ENCODE measurements around the gene SYNDIG1.

Gene SYNDIG1

GRCh38 chr20:24603454-24603853, 134.0 kb downstream of the SYNDIG1 start:
- DNase-seq (ENCODE audit: low read depth), result no peak
- H3K4me3 ChIP-seq (ENCODE audit: low read depth, low read length), result no peak overlapping the region
- in situ Hi-C loops (cut with HindIII; ENCODE audit: low sequenced_read_pairs), result no loop called here
- no peak for TF ChIP-seq CTCF (IDR thresholded peaks at IDR 0.05; ENCODE audit: low read depth, low read length, missing control alignments)

DNA sequence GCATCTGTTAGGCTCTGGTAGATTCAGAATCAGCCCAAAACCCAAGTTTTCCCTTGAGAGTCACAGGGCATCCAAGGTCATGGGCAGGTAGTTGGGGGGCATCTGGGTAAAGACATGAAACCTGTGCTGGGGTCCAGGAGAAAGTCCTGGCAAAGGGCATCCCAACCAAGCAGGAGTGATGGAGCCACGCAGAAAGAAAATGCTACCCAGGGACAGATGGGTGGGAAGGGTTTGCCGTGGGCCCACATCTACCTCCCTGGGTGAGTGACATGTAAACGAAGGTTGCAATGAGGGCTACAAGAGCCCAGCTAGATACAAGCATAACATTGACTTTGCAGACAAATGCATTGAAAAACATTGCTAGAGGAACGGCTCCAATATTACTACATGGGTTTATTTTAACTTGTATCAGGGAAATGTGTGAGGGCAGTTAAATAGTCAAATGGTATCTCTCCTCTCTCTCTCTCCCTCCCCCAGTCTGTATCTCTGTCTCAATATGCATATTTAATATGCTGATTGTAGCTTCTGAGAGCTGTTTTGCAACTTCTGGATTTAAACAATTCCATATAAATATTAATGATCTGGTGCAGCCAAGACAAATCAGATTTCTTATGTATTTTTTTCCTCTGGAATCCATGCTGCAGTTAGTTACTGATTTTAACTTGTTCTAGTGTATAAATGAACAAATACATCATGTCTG, 135.7 kb downstream of the SYNDIG1 start:
- TF ChIP-seq CTCF (IDR thresholded peaks at IDR 0.05; ENCODE audit: low read depth, low read length, missing control alignments), result no peak
- H3K4me3 ChIP-seq (ENCODE audit: low read depth, low read length), result no peak overlapping the region
- no peak for DNase-seq (ENCODE audit: low read depth)
- in situ Hi-C loops (cut with HindIII; ENCODE audit: low sequenced_read_pairs), result no loop called here

DNA sequence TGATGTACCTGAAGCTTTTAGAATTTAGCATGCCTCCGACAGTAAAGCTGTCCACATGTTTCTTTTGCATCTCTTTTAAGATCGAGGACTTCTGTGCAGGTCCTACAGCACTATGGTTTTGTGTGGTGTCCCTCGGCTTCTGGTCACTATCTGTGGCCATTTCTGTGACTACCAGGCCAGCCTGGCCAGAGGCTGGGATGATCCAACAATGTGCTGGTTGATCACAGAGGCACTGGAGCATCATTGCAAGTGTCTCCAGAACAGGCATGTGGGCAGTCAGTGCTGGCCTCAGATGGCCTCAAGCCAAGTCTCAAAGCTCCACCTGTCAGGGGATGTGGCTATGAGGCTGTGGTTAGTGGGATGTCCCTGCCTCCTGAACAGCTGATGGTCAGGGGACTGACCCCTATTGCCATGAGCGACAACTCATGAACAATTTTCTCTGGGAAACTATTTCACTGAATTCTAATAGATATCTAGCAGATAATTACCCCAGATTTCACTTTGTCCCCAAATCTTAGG, 136.6 kb downstream of the SYNDIG1 start:
- DNase-seq (ENCODE audit: low read depth), result no peak
- H3K4me3 ChIP-seq (ENCODE audit: low read depth, low read length), result no peak overlapping the region
- in situ Hi-C loops (cut with HindIII; ENCODE audit: low sequenced_read_pairs), result no loop called here
- no peak for TF ChIP-seq CTCF (IDR thresholded peaks at IDR 0.05; ENCODE audit: low read depth, low read length, missing control alignments)

DNA sequence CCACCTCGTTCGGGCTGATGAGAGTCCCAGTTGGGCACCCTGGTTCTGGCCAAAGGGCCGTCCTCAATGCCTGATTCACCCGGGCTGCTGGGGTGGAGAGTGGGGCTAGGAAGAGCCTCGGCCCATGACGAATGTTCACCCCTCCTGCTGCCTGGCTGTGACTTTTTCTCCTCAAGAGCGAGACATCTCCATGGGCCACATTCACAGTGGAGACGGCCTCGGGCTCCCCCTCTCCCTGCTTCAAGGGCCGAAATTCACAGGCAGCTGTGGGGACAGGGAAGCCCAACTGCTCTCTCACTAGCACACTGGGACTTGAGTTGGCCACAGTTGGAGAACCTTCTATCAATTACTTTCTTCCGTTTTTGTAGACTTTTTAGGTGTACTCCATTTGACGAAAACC, 138.0 kb downstream of the SYNDIG1 start:
- DNase-seq (ENCODE audit: low read depth), result no peak
- no peak for TF ChIP-seq CTCF (IDR thresholded peaks at IDR 0.05; ENCODE audit: low read depth, low read length, missing control alignments)
- no peak overlapping the region for H3K4me3 ChIP-seq (ENCODE audit: low read depth, low read length)
- in situ Hi-C loops (cut with HindIII; ENCODE audit: low sequenced_read_pairs), result no loop called here

DNA sequence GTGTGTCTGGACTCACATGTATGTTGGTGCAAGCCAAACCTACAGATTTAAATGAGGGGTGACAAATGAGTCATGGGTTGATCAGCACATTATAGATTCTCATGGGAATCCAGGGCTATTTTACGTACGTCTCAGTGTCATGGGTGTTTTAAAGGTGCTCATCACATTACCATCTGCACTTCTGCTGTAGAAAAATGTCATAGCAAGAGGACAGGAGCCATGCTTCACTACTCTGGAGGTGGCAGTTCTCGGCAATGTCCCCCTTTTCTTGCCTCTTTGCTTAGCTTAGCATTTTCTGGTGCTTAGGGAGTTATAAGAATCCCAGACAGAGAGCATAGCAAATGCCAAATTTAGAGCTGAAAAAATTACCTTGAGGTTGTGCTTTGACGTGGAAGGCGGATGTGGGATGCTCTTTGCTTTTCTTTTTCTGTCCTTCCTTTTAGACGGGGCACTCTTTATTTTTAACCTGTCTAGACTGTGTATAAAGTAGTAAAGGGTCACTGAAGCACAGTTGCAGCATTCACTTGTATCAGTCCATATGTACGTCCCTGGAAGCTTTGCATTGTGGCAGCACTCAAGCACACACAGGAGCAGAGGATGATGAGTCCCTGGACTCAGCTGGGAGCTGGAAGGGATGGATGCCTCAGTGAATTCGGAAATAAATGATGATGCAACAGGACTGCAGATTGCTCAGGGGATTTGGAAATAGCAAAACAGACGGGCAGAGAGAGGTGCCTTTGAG, 139.7 kb downstream of the SYNDIG1 start:
- in situ Hi-C loops (cut with HindIII; ENCODE audit: low sequenced_read_pairs), result no loop called here
- TF ChIP-seq CTCF (IDR thresholded peaks at IDR 0.05; ENCODE audit: low read depth, low read length, missing control alignments), result no peak
- no peak for DNase-seq (ENCODE audit: low read depth)
- H3K4me3 ChIP-seq (ENCODE audit: low read depth, low read length), result no peak overlapping the region

- DNase-seq (ENCODE audit: low read depth), result peak; percentile 16
- in situ Hi-C loops (cut with HindIII; ENCODE audit: low sequenced_read_pairs), result no loop called here
- no peak overlapping the region for H3K4me3 ChIP-seq (ENCODE audit: low read depth, low read length)
- peak; percentile 8 for TF ChIP-seq CTCF (IDR thresholded peaks at IDR 0.05; ENCODE audit: low read depth, low read length, missing control alignments)
Observed at GRCh38 chr20:24609757-24610156, 140.3 kb downstream of the SYNDIG1 start.

Data from astrocyte of the cerebellum (primary cell).